GM06990 (cell line): ENCODE data around the gene GSDME.
"Not testable (repeated sequence)": the region's sequence is repeated elsewhere in the genome, so short reads cannot be mapped to it uniquely, and the experiment has no call there.

Experiments used
- DNase-seq: peaks from one replicate; pipeline ENCODE4 v3.0.0-alpha.2; 2011; ENCODE audit not compliant: insufficient read length; ENCODE audit errors: extremely low read depth
- H3K27me3 ChIP-seq: replicated peaks from 2 replicates; pipeline ENCODE4 v1.6.0; 2011; ENCODE audit warnings: low read length; ENCODE audit not compliant: control insufficient read depth, insufficient read depth
- H3K36me3 ChIP-seq: 2 replicates; pipeline ENCODE4 v1.5.1; 2011; ENCODE audit warnings: low read length; ENCODE audit not compliant: control insufficient read depth, insufficient read depth
- H3K4me3 ChIP-seq: replicated peaks from 2 replicates; pipeline ENCODE4 v1.5.1; 2011; ENCODE audit warnings: low read depth, mild to moderate bottlenecking, control low read depth, low read length
- CTCF ChIP-seq: IDR thresholded peaks from 2 replicates; pipeline ENCODE4 v1.5.1; 2011; ENCODE audit warnings: low read length, control low read depth, mild to moderate bottlenecking, inconsistent platforms; ENCODE audit not compliant: insufficient read depth, poor library complexity, severe bottlenecking

The GSDME gene

DNA sequence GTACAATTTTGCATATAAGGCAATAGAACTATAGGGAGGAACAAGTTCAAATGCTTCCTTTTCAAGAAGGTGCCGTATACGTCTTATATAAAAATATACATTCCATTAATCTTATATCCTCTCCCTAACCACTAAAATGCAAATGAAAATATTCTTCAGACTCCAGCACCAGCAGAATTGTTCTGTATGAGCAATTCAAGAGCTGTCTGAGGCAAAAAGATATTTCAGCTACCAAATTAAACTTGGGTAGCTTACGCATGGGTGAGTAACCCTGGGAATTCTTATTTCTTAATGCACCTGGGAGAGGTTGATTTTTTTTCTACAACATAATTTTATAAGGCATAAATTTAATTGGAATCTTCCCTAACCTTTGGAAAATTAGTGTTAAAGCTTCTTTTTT lies 42.2 kb upstream of the GSDME start:
- Histone ChIP-seq H3K4me3 (no peak overlapping the region), H3K36me3 (peaks cover 4% of the 10 kb centered on the region; the same call in 1 of the 2 replicates), H3K27me3 (no peaks in the 10 kb centered on the region)
- TF ChIP-seq CTCF: no peak
- DNase-seq: no peak

DNA sequence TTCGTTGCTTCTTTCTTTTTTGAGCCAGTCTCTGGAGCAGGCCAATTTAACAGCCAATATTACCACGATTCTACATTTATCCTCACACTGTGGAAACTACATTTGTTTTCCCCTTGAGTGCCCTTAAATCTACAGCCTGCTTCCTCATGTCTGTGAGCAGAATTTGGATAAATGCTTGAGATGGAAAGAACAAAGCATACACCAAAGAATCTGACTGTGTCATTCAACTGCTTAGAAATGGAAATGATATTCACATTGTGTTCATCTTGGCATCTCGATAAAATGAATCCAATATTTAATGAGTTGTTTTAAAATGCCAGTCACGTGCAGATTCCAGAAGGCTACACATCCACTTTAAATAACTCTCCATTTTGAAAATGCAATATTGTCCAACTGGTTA lies 41.0 kb upstream of the GSDME start:
- Histone ChIP-seq H3K36me3 (no peaks in the 10 kb centered on the region; the same call in 1 of the 2 replicates), H3K27me3 (no peaks in the 10 kb centered on the region), H3K4me3 (no peak overlapping the region)
- no peak for TF ChIP-seq CTCF
- DNase-seq: no peak

- DNase-seq: no peak
- TF ChIP-seq CTCF: no peak
- H3K4me3 ChIP-seq: no peak overlapping the region
- H3K36me3 ChIP-seq: no peaks in the 10 kb centered on the region; the same call in 1 of the 2 replicates
- no peaks in the 10 kb centered on the region for H3K27me3 ChIP-seq
Observed at GRCh38 chr7:24797270-24797669, 40.0 kb upstream of the GSDME start.

DNA sequence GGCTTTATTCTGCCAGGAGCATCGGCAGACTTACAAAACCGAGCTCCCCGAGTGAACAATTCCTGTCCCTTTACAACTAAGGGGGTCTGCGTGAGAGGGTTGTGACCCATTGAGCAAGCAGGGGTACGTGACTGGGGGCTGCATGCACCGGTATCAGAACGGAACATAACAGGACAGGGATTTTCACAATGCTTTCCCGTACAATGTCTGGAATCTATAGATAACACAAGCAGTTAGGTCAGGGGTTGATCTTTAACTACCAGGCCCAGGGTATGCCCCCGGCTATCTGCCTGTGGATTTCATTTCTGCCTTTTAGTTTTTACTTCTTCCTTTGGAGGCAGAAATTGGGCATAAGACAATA lies 38.1 kb upstream of the GSDME start:
- Histone ChIP-seq H3K4me3 (no peak overlapping the region), H3K36me3 (no peaks in the 10 kb centered on the region), H3K27me3 (no peaks in the 10 kb centered on the region)
- no peak for DNase-seq
- no peak for TF ChIP-seq CTCF

DNA sequence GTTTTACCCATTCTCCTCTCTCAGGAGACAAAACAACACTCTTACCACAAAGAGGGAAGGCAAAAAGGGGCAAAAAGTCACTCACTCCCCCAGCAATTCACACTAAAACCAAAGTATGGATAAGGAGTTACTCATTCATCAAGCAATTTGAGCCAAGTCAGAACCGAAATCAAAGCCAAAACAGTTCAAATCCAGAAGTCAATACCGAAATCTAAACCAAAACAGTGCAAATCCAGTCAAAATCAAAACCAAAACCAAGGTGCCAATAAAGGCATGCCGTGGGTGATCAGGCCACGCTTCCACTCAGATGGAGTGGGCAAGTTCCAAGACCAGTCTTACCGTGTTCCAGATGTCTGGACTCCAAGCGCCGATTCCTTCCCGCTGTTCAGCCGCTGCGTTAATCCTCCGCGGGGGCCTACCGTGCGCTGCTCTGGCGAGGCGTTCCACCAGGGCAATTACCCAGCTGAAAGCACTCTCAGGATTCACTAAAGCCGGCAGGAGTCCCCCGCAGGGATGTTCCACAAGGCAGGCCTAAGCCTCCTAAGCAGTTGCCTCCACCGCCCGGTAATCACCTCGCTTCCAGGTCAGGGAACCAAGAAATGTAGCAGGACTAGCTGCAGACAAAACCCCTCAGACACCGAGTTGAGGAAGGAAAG lies 37.6 kb upstream of the GSDME start:
- H3K27me3 ChIP-seq, H3K4me3 ChIP-seq, DNase-seq, H3K36me3 ChIP-seq: not testable (repeated sequence)

- Histone ChIP-seq H3K27me3 (no peaks in the 10 kb centered on the region), H3K4me3 (no peak overlapping the region), H3K36me3 (no peaks in the 10 kb centered on the region)
- no peak for TF ChIP-seq CTCF
- no peak for DNase-seq
Observed at GRCh38 chr7:24793982-24794648, 36.9 kb upstream of the GSDME start.
